ENCODE results near the gene KIF18B.

Gene KIF18B

DNA sequence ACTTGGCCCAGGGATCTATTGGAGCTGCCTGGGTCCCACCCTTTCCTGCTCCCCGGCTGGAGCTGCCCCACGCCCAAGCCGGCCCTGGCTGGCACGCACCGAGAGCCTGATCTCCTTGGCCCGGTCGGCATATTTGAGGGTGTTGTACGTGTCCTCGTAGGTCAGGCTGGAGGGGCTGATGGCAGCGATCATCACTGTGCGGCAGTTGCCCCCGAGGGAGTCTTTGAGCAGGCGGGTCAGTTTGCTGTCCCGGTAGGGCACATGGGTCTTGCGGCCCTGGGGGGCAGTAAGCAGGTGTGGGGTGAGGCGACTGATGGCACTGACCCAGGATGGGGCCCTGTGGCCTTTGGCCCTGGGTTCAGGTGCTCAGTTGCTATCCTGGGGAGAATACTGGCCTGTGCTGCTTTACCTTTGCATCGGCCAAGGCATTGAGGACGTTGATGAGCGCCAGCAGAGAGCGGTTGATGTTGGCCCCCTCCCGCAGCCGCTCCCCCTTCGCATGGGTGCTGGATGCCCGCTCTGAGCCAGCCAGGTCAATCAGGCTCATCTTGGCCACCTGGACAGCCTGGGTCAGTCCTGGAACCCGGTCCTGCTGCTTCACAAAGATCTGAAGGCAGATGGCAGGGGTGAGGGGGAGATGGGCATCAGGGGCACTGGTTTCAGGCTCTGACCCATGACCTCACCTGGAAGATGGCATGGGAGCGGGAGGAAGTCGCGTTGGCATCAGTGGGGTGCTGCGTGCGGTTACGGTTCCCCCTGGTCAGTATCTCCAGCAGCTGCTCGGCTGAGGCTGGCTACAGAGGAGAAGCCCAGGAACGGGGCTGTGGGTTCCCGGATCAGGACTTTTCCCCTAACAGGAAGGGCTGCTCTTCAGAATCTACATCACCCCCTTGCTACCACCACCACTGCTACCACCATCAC, 13.5 kb downstream of the KIF18B start:
- H3K27ac ChIP-seq (ENCODE audit: low read depth, low read length): no peak overlapping the region
- H3K4me3 ChIP-seq (ENCODE audit: low read depth, low read length): no peak overlapping the region
- peaks cover 15% of the 10 kb centered on the region for H3K36me3 ChIP-seq (ENCODE audit: insufficient read depth, low read length)

GRCh38 chr17:44932787-44933097, 14.8 kb downstream of the KIF18B start:
- Histone ChIP-seq H3K4me3 (ENCODE audit: low read depth, low read length) (no peak overlapping the region), H2AFZ (ENCODE audit: low read length, unreplicated experiment) (no peak overlapping the region), H3K79me2 (ENCODE audit: control insufficient read depth, insufficient read depth, low read length, unreplicated experiment) (peaks cover 14% of the 10 kb centered on the region), H3K27me3 (ENCODE audit: insufficient read depth, low read length) (no peaks in the 10 kb centered on the region), H3K27ac (ENCODE audit: low read depth, low read length) (no peak overlapping the region), H3K4me1 (ENCODE audit: control insufficient read depth, insufficient read depth, low read length, unreplicated experiment) (no peaks in the 10 kb centered on the region), H3K36me3 (ENCODE audit: insufficient read depth, low read length) (peaks cover 9% of the 10 kb centered on the region; the same call in 1 of the 2 replicates)

More for the DNA sequence above, 13.5 kb downstream of the KIF18B start:
- peaks cover 18% of the 10 kb centered on the region for H3K79me2 ChIP-seq (ENCODE audit: control insufficient read depth, insufficient read depth, low read length, unreplicated experiment)
- no peaks in the 10 kb centered on the region for H3K27me3 ChIP-seq (ENCODE audit: insufficient read depth, low read length)
- no peak overlapping the region for H2AFZ ChIP-seq (ENCODE audit: low read length, unreplicated experiment)
- no peaks in the 10 kb centered on the region for H3K4me1 ChIP-seq (ENCODE audit: control insufficient read depth, insufficient read depth, low read length, unreplicated experiment)

DNA sequence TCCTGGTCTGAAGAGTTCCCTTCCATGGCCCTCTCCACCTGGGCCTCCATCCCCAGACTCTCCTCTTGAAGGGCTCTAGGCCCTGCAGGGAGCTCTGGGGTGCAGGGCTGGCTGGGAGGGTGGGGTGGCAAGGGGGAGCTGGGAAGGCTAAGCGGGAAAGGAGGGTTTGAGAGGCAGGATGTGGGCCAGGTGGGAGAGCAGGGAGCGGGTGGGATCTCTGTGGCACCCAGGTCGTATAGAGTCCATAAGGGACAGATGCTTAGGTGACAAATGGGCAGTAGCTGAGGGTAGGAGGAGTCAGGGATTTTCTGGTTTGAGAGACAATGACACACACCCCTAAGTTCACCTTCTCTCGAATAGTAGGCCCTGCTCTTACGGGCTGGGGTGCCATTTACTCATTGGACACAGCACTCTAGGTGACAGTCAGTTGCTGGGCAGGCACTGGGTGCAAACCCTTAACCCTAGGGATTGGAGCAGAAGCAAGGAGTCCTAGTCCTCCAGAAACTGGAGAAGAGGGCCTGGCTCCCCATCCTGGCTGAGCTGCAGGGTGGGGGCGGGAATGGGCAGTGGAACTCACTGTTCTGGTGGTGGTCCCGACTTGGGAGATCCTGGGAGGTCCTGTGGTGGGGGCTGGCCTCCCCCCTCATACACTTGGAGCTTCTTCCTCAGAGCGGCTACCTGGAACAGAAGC, 15.3 kb downstream of the KIF18B start:
- H3K4me1 ChIP-seq (ENCODE audit: control insufficient read depth, insufficient read depth, low read length, unreplicated experiment): no peaks in the 10 kb centered on the region
- H3K27me3 ChIP-seq (ENCODE audit: insufficient read depth, low read length): no peaks in the 10 kb centered on the region
- no peak overlapping the region for H2AFZ ChIP-seq (ENCODE audit: low read length, unreplicated experiment)
- H3K4me3 ChIP-seq (ENCODE audit: low read depth, low read length): no peak overlapping the region
- peaks cover 11% of the 10 kb centered on the region; the same call in 1 of the 2 replicates for H3K36me3 ChIP-seq (ENCODE audit: insufficient read depth, low read length)
- H3K27ac ChIP-seq (ENCODE audit: low read depth, low read length): no peak overlapping the region
- H3K79me2 ChIP-seq (ENCODE audit: control insufficient read depth, insufficient read depth, low read length, unreplicated experiment): peaks cover 10% of the 10 kb centered on the region

DNA sequence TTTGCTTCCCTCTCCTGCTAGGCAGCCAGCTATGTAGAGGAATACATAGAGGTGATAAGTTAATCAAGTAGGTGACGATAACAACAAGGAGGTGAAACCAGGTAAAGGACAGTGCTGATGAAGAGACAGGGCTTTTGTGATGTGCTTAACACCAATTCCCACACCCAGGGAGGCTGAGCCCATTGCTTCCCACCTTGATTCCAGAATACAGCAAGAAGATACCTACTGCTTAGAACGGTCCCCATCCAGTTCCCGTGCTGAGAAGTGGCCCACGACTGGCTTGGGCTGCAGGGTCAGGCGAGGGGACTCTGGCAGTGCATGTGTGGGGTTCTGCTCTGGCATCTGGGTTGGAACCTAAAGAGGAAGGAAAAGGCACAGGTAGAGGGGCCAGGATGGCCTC, 16.2 kb downstream of the KIF18B start:
- Histone ChIP-seq H3K4me3 (ENCODE audit: low read depth, low read length) (no peak overlapping the region), H3K4me1 (ENCODE audit: control insufficient read depth, insufficient read depth, low read length, unreplicated experiment) (no peaks in the 10 kb centered on the region), H3K36me3 (ENCODE audit: insufficient read depth, low read length) (peaks cover 14% of the 10 kb centered on the region; the same call in 1 of the 2 replicates), H2AFZ (ENCODE audit: low read length, unreplicated experiment) (no peak overlapping the region), H3K27me3 (ENCODE audit: insufficient read depth, low read length) (no peaks in the 10 kb centered on the region), H3K79me2 (ENCODE audit: control insufficient read depth, insufficient read depth, low read length, unreplicated experiment) (peaks cover 5% of the 10 kb centered on the region), H3K27ac (ENCODE audit: low read depth, low read length) (no peak overlapping the region)

DNA sequence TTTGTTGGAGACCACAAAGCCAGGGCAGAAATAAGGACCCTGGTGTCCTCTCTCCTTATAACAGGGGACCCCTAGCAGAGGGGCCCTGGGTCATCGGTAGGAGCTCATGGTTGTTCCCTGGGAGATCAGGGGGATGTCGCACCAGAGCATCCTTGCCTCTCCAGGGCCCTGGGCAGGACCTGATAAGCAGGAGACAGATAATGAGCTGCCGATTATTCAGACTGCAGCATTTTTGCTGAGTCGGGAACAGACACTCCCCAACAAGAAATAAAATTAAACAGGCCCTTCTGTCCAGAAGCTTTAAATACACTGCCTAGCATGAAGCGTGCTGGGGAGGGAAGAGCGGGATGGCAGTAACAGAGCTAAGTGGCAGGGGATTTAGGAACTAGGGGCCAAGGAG, 16.9 kb downstream of the KIF18B start:
- H3K36me3 ChIP-seq (ENCODE audit: insufficient read depth, low read length): peaks cover 18% of the 10 kb centered on the region; the same call in 1 of the 2 replicates
- no peaks in the 10 kb centered on the region for H3K4me1 ChIP-seq (ENCODE audit: control insufficient read depth, insufficient read depth, low read length, unreplicated experiment)
- no peak overlapping the region for H2AFZ ChIP-seq (ENCODE audit: low read length, unreplicated experiment)
- no peaks in the 10 kb centered on the region for H3K79me2 ChIP-seq (ENCODE audit: control insufficient read depth, insufficient read depth, low read length, unreplicated experiment)
- no peak overlapping the region for H3K27ac ChIP-seq (ENCODE audit: low read depth, low read length)
- H3K27me3 ChIP-seq (ENCODE audit: insufficient read depth, low read length): no peaks in the 10 kb centered on the region
- H3K4me3 ChIP-seq (ENCODE audit: low read depth, low read length): no peak overlapping the region

GRCh38 chr17:44928950-44929720, 18.4 kb downstream of the KIF18B start:
- no peaks in the 10 kb centered on the region for H3K4me1 ChIP-seq (ENCODE audit: control insufficient read depth, insufficient read depth, low read length, unreplicated experiment)
- H3K79me2 ChIP-seq (ENCODE audit: control insufficient read depth, insufficient read depth, low read length, unreplicated experiment): no peaks in the 10 kb centered on the region
- H3K27me3 ChIP-seq (ENCODE audit: insufficient read depth, low read length): no peaks in the 10 kb centered on the region
- no peak overlapping the region for H3K4me3 ChIP-seq (ENCODE audit: low read depth, low read length)
- H2AFZ ChIP-seq (ENCODE audit: low read length, unreplicated experiment): no peak overlapping the region
- H3K27ac ChIP-seq (ENCODE audit: low read depth, low read length): no peak overlapping the region
- peaks cover 15% of the 10 kb centered on the region; the same call in 1 of the 2 replicates for H3K36me3 ChIP-seq (ENCODE audit: insufficient read depth, low read length)

DNA sequence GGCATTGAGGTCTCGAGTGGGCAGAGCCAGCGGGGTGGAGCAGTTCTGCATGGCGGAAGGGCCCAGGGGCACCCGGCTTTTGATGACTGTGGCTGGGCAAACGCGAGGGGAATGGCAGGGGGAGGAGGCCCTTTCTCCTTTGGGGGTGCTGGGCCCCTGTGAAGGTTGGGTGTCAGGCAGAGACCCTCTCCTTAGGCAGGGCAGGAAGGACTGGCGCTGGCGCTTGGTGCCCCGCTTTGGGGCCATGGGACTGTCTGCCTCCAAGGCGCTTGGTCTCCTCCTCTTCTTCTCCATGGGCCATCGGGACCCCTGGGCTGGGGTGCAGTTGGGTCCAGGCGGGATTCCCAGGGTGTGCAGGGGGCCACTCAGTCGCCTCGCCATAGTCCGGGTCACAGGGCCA, 19.4 kb downstream of the KIF18B start:
- Histone ChIP-seq H3K27ac (ENCODE audit: low read depth, low read length) (no peak overlapping the region), H2AFZ (ENCODE audit: low read length, unreplicated experiment) (no peak overlapping the region), H3K36me3 (ENCODE audit: insufficient read depth, low read length) (peaks cover 15% of the 10 kb centered on the region; the same call in 1 of the 2 replicates), H3K27me3 (ENCODE audit: insufficient read depth, low read length) (no peaks in the 10 kb centered on the region), H3K4me1 (ENCODE audit: control insufficient read depth, insufficient read depth, low read length, unreplicated experiment) (no peaks in the 10 kb centered on the region), H3K79me2 (ENCODE audit: control insufficient read depth, insufficient read depth, low read length, unreplicated experiment) (no peaks in the 10 kb centered on the region), H3K4me3 (ENCODE audit: low read depth, low read length) (no peak overlapping the region)

- Histone ChIP-seq H3K27ac (ENCODE audit: low read depth, low read length) (no peak overlapping the region), H3K79me2 (ENCODE audit: control insufficient read depth, insufficient read depth, low read length, unreplicated experiment) (no peaks in the 10 kb centered on the region), H3K4me1 (ENCODE audit: control insufficient read depth, insufficient read depth, low read length, unreplicated experiment) (no peaks in the 10 kb centered on the region), H3K27me3 (ENCODE audit: insufficient read depth, low read length) (no peaks in the 10 kb centered on the region), H3K36me3 (ENCODE audit: insufficient read depth, low read length) (peaks cover 15% of the 10 kb centered on the region; the same call in 1 of the 2 replicates), H2AFZ (ENCODE audit: low read length, unreplicated experiment) (no peak overlapping the region), H3K4me3 (ENCODE audit: low read depth, low read length) (no peak overlapping the region)
Observed at GRCh38 chr17:44927696-44928095, 19.9 kb downstream of the KIF18B start.

DNA sequence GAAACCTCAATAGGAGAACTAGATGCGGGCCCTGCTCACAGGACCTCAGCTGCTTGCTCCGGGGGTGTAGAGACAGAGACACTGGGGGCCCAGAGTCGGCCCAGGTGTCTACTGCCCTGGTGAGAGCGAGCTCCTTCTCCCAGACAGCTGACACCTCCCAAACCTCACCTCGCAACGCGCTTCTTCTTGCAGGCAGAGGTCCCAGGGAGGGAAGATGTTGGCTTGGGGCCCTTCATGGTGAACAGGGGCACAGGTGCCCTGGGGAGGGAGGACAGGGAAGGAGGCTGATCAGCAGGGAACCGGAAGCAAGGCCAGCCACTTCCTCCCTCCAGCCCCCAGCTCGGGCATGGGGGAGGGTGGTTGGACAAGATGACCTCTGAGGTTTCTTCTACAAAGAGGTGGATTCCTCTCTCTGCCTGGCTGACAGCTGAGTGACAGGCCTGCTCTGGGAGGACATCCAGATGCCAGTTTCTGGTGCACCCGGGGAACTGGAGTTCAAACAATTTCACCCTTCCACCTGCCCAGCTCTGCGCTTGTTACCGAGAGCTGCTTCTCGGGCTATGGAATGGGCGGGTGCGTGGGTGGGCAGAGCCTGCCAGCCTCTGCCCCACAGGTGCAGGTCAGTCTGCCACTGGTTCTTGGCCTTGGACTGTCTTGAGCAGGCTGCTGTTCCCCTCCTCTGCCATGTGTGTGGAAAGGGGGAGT, 20.6 kb downstream of the KIF18B start:
- Histone ChIP-seq H3K4me3 (ENCODE audit: low read depth, low read length) (no peak overlapping the region), H3K36me3 (ENCODE audit: insufficient read depth, low read length) (peaks cover 15% of the 10 kb centered on the region; the same call in 1 of the 2 replicates), H3K27me3 (ENCODE audit: insufficient read depth, low read length) (no peaks in the 10 kb centered on the region), H2AFZ (ENCODE audit: low read length, unreplicated experiment) (no peak overlapping the region), H3K4me1 (ENCODE audit: control insufficient read depth, insufficient read depth, low read length, unreplicated experiment) (no peaks in the 10 kb centered on the region), H3K27ac (ENCODE audit: low read depth, low read length) (no peak overlapping the region), H3K79me2 (ENCODE audit: control insufficient read depth, insufficient read depth, low read length, unreplicated experiment) (no peaks in the 10 kb centered on the region)

Measured in ACC112 (cell line).